ENCODE data around the gene SYT4. TPM values are rescaled to one million over a fixed set of nuclear protein-coding genes. Genes with fewer than 3 reads are reported as not detected.

Gene SYT4
- polyA plus RNA-seq, 1 of the 3 experiments (the other 2 are of a cell fraction): 0.44 TPM

GRCh38 chr18:43271593-43272432, 5.5 kb downstream of the SYT4 start (continued):
- TF ChIP-seq REST (IDR thresholded peaks at IDR 0.05; ENCODE audit: low read depth, low read length) (no peak), PBX3 (IDR thresholded peaks at IDR 0.05) (no peak)

- H3K9me2 ChIP-seq: no peaks in the 10 kb centered on the region; the same call in 1 of the 2 replicates
- no peaks in the 10 kb centered on the region for H3K79me2 ChIP-seq (ENCODE audit: insufficient read depth)
- no peak overlapping the region for H3K9ac ChIP-seq
- no peak overlapping the region for H2AFZ ChIP-seq (ENCODE audit: low read depth)
- 31% methylated on average over 1 of the region's 1 CpG for WGBS (ENCODE audit: low lambda C conversion rate)
- no peak for DNase-seq
- H3K9me3 ChIP-seq: no peaks in the 10 kb centered on the region
- no peaks in the 10 kb centered on the region for H3K27me3 ChIP-seq (ENCODE audit: insufficient read depth)
- H3K36me3 ChIP-seq (replicated peaks in 1 of 2; ENCODE audit: control insufficient read depth in 1 of 2, insufficient read depth in 2 of 2, low read length in 1 of 2): no peaks in the 10 kb centered on the region
- H3K4me1 ChIP-seq (ENCODE audit: control insufficient read depth in 1 of 2, insufficient read depth in 2 of 2, low read depth in 1 of 2, low read length in 1 of 2): no peaks in the 10 kb centered on the region
- no peak overlapping the region for H3K27ac ChIP-seq (ENCODE audit: low read depth in 2 of 2, low read length in 1 of 2)
- no peaks in the 10 kb centered on the region for H4K20me1 ChIP-seq (ENCODE audit: insufficient read depth)
- H3F3A ChIP-seq (replicated peaks; ENCODE audit: insufficient read depth): no peaks in the 10 kb centered on the region
- ChIA-PET CTCF (interaction anchor here (0.6 kb wide), 1 partner anchor 295 kb away, joined by 4 read pairs; no protein-coding TSS in a partner anchor), POLR2A (no interaction called here)
- no peak overlapping the region for H3K4me3 ChIP-seq (ENCODE audit: low read depth in 2 of 2, low read length in 1 of 2)
- no peak for TF ChIP-seq RAD21 (IDR thresholded peaks at IDR 0.05; ENCODE audit: low read length)
- TF ChIP-seq MAX (IDR thresholded peaks at IDR 0.05; ENCODE audit: low read depth): no peak
- no peak for TF ChIP-seq USF1 (IDR thresholded peaks at IDR 0.05; ENCODE audit: borderline replicate concordance, low read depth)
- no peak for TF ChIP-seq CTCF (IDR thresholded peaks at IDR 0.05)
- no peak for TF ChIP-seq PBX3 (IDR thresholded peaks at IDR 0.05)
- TF ChIP-seq RFX5 (IDR thresholded peaks at IDR 0.05; ENCODE audit: low read length): no peak
- no peak overlapping the region for H3K4me2 ChIP-seq
Measured at GRCh38 chr18:43267818-43268217, 9.5 kb downstream of the SYT4 start.

Data from SK-N-SH (cell line).